Measurements from ENCODE around the gene POMGNT1.

GRCh38 chr1:46191033-46191701 is 7.1 kb downstream of the POMGNT1 start:
- TF ChIP-seq CTCF (IDR thresholded peaks at IDR 0.05) (no peak), POLR2A (IDR thresholded peaks at IDR 0.05) (no peak), POLR2AphosphoS5 (IDR thresholded peaks at IDR 0.05; ENCODE audit: insufficient read depth in 1 of 2, low read depth in 1 of 2) (no peak)
